GM18861 (cell line): ENCODE data around the gene ZNF141.
"Not testable (repeated sequence)": the region's sequence is repeated elsewhere in the genome, so short reads cannot be mapped to it uniquely, and the experiment has no call there.

ENCODE experiments used
- ATAC-seq: cut with Tn5 transposase; IDR thresholded peaks from one replicate; pipeline ENCODE4 v1.9.1; 2021; ENCODE audit not compliant: unreplicated experiment

ZNF141 gene

GRCh38 chr4:384311-385010, 46.8 kb downstream of the ZNF141 start:
- no peak for ATAC-seq

- no peak for ATAC-seq
Observed at GRCh38 chr4:385934-386707, 48.5 kb downstream of the ZNF141 start.

GRCh38 chr4:386708-387105, 49.1 kb downstream of the ZNF141 start:
- no peak for ATAC-seq

GRCh38 chr4:404006-404405, 66.4 kb downstream of the ZNF141 start:
- ATAC-seq = no peak

- ATAC-seq = not testable (repeated sequence)
Observed at GRCh38 chr4:408321-408720, 70.7 kb downstream of the ZNF141 start.

GRCh38 chr4:422587-422986, 85.0 kb downstream of the ZNF141 start:
- no peak for ATAC-seq
